ENCODE results near the gene NANOGP8.
"Not testable (repeated sequence)": the region's sequence is repeated elsewhere in the genome, so short reads cannot be mapped to it uniquely, and the experiment has no call there.

Gene NANOGP8

DNA sequence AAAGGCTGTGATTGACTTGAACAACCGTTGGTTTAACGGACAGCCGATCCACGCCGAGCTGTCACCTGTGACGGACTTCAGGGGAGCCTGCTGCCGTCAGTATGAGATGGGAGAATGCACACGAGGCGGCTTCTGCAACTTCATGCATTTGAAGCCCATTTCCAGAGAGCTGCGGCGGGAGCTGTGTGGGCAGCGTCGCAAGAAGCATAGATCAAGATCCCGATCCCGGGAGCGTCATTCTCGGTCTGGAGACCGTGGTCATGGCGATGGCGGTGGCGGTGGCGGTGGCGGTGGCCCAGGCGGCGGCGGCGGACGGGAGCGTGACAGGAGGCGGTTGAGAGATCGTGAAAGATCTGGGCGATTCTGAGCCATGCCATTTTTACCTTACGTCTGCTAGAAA is 7.8 kb upstream of the NANOGP8 start:
- DNase-seq = no peak

DNA sequence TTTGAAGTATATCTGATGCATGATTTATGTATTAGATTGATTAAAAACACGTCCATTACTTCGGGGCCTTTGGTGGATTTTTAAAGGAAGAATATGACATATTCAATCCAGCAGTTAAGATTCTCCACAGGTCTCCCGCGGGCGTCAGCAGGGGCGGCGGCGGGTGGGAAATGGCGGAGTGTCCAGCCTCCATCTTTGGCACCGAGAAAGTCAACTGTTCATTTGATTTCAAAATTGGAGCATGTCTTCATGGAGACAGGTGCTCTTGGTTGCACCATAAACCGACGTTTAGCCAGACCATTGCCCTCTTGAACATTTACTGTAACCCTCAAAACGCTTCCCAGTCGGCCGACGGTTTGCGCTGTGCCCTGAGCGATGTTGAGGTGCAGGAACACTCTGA is 7.2 kb upstream of the NANOGP8 start:
- DNase-seq = no peak

DNA sequence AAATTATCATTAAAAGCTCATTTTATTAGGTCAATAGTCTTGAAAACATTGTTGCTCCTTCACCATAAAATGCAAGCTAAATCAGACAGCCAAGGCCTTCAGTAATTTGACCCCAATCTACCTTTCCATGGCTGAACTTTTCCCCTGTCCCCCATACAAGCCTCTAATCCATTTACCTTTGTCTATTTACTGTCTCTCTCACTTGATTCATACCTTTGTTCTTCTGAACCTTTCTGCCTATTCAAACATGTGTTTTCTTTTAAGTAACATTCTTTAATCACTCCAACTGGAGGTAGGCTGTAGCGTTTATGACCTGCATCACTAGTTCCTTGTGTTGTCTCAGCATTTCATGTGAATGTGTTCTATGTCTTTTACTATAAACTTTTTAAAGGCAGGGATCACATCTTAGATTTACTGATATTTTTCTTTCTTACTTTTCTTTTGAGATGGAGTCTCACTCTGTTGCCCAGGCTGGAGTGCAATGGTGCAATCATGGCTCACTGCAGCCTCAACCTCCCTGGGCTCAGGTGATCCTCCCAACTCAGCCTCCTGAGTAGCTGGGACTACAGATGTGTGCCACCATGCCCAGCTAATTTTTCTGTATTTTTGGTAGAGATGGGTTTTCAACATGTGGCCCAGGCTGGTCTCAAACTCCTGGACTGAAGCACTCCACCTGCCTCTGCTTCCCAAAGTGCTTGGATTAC is 5.2 kb upstream of the NANOGP8 start:
- no peak for DNase-seq

DNA sequence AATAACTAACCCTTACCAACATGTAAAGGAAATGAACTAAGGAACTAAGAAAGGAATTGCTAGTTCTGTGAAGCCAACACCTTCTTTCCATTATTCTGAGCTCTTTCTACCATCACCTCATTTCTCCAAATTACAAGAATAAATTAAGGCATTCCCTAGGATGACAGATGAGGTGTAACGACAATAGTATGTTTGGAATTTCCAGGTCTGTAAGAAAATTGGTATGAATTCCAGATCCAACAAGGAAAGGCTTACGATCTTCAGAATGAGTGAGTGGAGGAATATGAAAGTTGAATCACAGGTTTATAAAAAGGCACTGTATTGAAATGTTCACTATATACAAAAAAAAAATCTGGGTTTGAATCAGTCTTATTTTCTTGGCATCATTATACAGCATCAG is 4.5 kb upstream of the NANOGP8 start:
- DNase-seq = peak; percentile 50

DNA sequence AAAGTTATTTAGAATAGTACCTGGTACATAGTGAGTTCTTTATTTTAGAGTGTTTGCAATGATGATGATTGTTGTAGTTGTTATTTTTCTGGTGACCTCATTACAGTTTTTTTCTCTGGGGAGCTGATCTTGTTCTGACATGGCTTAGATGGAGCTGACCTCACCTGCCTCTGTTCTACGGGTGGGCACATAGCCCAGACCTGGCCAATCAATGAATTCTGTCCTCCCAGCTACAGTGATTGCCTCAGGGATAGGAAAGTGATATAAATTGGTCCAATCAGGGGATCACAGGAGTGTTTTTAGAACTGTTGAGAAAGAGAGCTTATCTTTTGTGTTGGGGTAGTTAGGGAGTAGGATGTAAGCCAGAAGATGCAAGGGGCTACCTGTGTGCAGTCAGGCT is 3.2 kb upstream of the NANOGP8 start:
- no peak for DNase-seq

DNA sequence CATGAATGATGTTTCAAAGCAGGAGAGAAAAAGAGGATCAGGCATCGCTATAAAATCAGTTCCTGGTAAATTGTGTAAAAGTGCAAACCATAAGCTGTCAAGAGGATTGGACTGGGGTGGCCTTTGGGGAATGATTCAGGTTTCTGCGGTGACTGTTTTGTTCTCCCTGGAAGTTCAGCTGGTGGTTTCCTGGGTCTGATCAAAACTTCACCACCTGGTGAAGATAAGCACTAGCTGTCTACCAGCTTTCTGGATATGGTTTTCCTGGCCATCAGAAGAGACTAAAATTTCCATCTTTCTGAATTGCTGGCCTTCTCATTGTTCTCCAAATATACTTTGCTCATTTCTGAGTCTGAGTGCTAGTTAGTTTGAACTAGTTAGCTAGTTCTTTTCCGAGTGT is 2.7 kb upstream of the NANOGP8 start:
- DNase-seq = no peak

DNA sequence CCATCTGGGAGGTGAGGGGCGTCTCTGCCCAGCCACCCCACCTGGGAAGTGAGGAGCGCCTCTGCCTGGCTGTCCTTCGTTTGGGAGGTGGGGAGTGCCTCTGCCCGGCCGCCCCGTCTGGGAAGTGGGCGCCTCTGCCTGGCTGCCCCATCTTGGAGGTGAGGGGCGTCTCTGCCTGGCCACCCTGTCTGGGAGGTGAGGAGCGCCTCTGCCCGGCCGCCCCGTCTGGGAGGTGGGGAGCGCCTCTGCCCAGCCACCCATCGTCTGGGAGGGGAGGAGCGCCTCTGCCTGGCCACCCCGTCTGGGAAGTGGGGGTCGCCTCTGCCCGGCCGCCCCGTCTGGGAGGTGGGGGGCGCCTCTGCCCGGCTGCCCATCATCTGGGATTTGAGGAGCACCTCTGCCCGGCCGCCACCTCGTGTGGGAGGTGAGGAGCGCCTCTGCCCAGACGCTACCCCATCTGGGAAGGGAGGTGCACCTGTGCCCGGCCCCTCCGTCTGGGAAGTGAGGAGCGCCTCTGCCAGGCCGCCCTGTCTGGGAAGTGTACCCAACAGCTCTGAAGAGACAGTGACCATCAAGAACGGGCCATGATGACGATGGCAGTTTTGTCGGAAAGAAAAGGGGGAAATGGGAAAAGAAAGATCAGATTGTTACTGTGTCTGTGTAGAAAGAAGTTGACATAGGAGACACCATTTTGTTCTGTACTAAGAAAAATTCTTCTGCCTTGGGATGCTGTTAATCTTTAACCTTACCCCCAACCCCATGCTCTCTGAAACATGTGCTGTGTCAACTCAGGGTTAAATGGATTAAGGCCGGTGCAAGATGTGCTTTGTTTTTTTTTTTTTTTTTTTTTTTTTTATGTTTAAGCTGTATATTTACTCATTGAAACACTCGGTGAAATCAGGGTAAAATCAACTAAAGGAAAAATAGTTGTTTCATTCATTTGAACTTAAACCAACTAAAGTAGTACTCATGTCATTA is 2.4 kb downstream of the NANOGP8 start:
- not testable (repeated sequence) for DNase-seq

DNA sequence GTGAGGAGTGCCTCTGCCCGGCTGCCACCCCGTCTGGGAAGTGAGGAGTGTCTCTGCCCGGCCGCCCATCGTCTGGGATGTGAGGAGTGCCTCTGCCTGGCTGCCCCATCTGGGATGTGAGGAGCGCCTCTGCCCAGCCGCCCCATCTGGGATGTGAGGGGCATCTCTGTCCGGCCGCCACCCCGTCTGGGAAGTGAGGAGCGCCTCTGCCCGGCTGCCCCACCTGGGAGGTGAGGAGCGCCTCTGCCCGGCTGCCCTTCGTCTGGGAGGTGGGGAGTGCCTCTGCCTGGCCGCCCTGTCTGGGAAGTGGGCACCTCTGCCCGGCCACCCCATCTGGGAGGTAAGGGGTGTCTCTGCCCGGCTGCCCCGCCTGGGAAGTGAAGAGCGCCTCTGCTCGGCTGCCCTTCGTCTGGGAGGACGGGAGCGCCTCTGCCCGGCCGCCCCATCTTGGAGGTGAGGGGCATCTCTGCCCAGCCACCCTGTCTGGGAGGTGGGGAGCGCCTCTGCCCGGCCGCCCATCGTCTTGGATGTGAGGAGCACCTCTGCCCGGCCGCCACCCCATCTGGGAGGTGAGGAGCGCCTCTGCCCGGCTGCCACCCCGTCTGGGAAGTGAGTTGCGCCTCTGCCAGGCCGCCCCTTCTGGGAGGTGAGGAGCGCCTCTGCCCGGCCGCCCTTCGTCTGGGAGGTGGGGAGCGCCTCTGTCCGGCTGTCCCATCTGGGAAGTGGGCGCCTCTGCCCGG is 3.3 kb downstream of the NANOGP8 start:
- DNase-seq = not testable (repeated sequence)

DNA sequence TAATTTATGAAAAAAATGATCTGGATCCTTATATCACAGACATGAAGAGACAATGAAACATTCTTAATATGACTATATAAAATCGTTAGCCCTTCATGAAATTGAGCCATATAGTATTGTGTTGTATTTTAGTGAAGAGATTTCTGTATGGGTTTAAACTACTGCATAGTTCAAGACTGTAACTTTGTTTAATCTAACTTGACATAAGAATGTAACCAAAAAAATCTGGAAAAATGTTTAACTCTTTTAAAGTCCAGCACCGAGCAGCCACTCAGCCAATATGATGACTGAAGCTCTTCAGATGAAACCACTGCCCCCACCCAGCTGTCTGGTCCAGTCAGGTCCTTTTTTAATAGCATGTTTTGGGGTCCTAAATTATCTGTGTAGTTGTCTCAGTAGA is 4.9 kb downstream of the NANOGP8 start:
- DNase-seq = peak; percentile 46

DNA sequence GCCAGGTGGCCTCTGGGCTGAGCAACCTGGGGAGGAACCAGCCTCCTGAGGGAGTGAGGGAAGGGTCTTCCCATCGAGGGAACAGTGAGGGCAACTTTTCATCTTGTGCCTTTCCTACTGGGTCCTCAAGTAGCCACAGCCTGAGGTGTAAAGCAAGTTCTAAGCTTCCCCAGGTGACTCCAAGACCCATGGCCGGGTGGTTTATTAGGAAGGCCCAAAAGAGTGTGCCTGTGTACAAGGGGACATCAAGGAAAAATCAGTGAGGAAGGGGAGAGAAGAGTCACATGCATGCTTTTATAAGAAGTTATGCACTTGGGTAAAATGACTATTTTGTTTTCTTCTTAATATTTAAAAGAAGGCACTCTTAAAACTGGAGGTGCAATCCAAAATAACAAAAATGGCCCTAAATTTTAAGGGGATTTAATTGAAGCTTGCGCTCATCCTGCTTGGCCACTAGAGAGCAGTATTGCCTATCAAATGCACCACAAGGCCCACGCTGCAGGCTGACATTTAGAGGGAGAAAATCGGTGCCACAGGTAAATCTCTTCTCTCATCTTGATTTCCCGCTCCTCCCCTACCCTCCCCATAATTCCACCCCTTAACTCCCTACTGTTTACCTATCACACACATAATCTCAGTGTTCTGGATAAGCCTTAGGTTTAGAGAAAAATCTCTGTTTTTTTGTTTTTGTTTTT is 6.7 kb downstream of the NANOGP8 start:
- DNase-seq = peak; percentile 57

DNA sequence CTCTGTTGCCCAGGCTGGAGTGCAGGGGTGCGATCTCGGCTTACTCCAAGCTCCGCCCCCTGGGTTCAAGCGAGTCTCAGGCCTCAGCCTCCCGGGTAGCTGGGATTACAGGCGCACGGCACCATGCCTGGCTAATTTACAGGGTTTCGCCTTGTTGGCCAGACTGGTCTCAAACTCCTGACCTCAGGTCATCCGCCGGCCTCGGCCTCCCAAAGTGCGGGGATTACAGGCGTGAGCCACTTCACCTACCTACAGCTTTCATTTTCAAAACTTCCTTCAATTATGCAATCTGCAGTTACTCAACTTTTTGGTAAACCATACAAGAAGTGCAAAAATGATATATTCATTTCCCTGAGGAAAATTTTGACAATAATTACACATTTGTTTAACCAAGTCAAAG is 14.0 kb downstream of the NANOGP8 start:
- DNase-seq = no peak

DNA sequence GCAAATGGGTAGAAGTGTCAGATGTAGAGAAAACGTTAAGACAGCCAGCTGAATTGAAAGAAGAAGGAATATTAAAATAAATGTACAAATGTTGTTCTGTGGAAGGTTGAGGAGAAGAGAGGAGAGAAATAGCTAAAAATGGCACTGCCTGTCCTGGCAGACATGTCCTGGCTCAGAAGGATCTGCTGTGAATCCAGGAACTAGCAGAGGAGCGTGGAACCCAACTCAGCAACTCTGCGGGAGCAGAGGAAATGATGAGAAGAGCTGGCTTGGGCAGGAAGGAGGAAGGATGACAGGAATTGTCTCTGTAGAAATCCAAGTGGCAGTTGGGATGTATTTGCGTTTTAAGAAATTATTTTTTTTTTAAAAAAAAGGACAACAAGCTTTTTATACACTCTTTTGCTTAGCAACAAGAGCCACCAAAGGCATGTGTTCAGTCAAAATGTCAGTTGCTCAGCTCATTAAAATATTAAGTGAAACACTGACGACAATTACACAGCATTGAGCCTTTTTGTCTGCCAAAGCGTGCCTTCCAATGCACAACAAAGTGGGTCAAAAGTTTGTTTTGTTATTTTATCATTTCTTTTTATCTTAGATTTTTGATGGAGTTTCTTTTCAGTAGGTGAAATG is 16.1 kb downstream of the NANOGP8 start:
- no peak for DNase-seq

DNA sequence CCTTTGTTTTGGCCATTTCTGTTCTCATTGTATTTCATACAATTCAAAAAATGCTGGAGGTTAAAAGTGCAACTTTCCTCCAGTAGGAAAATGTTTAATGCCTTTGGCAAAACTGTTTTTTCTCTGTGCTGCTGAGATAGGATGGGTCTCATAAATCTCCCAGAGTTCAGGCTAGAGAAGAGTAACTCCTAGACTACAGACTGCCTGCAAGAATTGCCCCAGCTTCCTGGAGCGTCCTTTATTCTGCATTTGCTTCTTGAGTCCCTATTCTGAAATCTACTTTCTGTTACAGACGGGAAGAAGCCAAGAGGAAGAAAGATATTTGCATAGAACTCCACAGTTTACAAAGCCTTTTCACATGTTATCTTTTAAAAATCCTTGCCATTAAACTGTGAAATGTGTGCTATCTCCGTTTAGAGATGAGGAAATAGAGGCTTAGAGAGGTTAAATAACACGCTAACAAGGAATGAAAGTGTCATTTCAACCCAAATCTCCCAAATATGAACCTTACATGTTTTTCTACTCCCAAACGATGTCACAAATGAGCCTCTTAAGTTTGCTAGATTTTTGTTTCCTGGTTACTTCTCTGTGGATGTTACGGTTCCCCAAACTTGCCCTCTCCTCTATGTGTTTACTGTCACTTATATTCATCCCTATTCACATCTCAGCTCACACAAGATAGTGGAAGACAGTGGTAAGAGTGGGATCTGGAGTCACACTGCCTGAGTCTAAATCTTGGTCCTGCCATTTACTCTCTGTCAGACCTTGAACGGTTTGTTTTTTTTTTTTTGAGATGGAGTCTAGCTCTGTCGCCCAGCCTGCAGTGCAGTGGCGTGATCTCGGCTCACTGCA is 17.4 kb downstream of the NANOGP8 start:
- no peak for DNase-seq

DNA sequence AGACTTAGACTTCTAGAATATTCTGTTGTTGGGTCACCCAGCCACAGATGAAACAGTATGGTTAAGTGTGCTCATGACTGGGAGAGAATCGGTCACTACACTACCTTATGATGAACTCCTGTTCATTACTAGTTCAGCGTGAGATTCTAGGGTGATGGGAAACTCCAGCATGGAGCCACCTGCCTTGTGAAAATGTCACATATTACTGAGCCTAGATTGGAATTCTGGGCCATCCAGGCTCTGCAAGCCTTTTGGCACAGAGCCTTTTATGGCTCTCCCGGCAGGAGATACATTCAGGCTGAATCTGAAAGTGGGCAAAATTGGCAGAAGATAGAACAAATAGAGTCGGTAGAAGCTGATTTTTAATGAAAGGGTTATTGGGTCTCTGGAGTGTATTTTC is 19.0 kb downstream of the NANOGP8 start:
- no peak for DNase-seq

DNA sequence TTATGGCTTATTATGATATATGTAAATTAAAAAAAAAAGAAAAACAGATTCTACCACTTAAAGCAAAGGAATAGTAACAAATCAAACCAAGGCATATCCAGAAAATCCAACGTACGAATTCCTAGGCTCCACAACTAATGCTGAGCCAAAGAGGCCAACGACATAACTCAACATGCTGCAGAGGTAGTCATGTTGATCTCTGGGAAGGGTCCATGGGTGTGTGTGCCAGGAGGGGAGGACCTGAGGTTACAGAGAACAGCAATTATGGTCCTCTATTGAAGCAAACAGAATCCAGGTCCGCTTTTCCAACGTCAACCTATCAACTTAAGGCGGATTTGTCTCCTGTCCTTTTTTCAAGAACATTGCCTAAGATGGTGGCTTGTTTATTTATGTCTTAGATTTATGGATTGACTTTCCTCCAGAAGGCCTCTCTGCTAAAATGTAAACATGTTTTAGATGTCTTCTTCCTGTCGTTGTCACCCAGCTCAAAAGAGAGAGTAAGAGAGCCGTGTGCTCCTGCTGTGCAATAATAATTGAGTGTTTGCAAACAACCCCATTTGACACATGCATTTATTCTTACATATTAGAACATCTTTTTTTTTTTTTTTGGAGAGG is 20.4 kb downstream of the NANOGP8 start:
- no peak for DNase-seq

DNA sequence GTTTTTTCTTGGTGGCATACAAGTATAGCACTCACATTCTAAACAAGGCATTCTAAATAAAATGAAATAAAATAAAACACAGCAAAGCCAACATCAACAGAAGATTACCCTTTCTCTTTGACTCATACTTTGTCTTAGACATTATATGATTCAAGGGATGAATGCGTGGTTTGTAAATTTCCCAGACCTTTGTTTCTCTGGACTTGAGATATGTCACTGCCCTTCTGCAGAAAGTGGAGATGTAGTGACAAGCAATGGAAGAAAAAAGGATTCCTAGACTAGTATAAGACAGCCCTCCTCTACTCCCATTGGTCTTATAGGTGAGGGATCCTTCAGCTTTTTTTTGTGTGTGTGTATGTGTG is 22.4 kb downstream of the NANOGP8 start:
- DNase-seq = no peak

DNA sequence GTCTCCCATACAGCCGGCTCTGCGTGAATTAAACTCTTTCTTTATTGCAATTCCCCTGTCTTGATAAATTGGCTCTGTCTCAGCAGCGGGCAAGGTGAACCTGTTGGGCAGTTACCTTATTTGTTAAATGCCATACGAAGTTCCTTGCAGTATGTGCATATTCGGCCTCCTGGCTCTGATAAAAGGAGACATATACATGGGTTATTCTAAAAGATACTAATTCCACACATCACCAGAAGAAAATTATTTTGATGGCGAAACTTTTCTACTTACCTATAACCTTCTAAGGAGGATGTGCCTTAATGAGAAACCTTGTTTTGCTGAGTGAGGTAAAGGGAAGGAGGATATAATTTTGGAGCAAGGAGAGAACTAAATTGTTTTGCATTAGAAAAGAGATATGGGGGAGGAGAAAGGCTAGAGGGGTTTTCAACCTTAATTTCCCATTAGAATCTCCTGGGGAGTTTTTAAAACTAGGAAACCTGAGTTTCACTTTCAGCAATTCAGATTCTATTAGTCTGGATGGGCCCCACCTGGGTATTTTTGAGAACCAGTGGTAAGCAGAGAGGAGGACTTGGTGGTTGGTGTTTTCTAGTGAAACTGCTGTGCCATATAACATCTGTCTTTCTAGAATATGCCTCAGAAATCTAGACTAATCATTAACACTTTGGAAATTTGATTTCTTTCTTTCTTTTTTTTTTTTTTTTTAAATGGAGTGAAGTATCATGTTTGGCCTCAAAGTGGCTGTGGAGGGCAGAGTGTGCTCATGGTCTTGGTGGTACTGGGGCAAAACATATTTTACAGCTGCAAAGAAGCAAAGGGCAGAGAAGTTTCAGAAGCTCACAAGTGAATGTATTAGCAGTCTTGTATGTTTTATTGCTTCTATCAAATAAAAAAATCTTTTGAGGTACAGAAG is 23.0 kb downstream of the NANOGP8 start:
- DNase-seq = no peak

DNA sequence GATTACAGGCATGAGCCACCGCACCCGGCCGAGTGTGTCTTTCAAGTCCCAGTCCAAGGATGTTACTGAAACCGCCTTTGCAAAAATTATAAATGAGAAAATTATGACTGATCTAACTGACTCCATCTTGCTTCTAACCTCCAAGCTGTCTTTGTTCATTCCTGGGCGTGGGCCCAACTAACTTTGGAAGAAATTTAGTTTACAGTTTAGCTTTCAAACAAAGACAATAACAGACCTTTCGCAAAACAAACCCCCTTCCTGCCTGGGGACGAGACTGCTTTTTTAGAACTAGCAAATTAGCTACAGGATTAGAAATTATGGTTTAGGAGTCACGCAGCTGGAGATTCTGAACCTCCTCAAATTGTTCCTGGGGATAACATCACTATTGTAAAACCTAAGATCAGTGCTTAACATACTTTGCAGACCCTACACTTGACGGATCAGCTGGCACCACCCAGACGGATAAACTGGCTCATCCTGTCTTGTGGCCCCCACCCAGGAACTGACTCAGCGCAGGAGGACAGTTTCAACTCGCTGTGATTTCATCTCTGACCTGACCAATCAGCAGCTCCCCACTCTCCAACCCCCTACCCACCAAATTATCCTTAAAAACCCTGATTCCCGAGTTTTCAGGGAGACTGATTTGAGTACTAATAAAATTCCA is 23.8 kb downstream of the NANOGP8 start:
- DNase-seq = no peak

DNA sequence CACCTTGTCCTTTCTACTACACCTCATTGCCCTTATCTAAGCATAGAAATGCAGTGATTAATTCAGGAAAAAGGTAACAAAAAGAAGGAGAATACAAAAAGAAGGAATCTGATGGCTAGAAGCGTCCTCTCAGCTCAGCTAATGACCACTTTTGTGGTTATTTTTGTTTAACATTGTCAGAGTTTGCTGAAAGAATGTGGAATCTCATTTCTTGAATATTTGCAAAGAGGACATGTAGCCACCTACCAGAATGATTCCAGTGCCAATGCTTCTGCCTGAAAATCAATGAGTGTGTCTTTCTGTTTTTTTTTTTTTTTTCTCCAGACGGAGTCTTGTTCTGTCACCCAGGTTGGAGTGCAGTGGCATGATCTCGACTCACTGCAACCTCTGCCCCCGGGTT is 24.5 kb downstream of the NANOGP8 start:
- peak; percentile 20 for DNase-seq

Data from fibroblast of skin of abdomen (primary cell).